Neural progenitor cell (in vitro differentiated cells): ENCODE data around the gene SCLY.

Experiments
- EZH2 ChIP-seq: fragments of 200-600 bp; sonication (generic); IDR thresholded peaks from 2 replicates; pipeline ENCODE4 v1.6.1; 2017; ENCODE audit warnings: antibody characterized with exemption, mild to moderate bottlenecking, moderate library complexity
- EZH2phosphoT487 ChIP-seq: fragments of 200-600 bp; sonication (generic); IDR thresholded peaks from 2 replicates; pipeline ENCODE4 v1.6.1; 2017; ENCODE audit warnings: antibody characterized with exemption
- TF ChIP-seq, protein P1 (sequence below): fragments of 200-600 bp; sonication (generic); IDR thresholded peaks from 2 replicates; pipeline ENCODE4 v1.5.1; 2017; ENCODE audit warnings: antibody characterized with exemption, mild to moderate bottlenecking

DNA sequence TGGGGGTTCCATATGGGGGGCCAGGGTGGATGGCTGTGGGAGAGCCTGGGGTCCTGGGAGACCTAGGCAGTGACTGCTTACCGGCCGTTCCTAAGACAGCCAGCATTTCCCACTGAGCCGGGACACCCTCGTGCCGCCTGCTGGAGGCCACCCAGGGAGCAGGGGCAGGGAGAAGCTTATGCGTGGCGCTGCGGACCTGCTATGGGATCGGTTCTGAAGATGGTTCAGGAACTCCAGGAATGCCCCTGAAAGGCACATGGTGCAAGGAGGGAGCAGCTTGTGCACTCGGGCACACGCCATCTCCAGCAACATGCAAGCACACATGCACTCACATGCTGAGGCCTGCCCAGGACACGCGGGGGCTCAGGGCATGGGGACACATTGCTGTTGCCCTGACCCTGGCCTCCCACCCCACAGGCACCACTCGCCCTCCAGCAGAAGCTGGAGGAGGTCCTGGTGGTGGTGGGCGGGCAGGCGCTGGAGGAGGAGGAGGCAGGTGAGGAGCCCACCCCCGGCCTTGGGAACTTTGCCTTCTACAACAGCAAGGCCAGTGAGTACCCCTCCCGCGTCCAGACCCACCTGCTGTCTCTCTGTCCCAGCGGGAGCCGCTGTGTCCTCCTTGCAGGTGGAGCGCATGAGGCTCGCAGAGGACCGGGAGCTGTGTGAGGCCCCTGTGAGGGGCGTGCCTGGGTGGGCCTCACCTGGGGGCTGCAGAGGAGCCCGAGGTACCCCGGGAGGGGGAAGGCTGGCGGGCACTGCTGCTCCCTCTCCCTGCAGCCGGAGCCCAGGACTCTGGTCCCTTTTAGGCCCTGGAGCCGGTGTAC, 81.8 kb downstream of the SCLY start:
- TF ChIP-seq, protein P1, sequence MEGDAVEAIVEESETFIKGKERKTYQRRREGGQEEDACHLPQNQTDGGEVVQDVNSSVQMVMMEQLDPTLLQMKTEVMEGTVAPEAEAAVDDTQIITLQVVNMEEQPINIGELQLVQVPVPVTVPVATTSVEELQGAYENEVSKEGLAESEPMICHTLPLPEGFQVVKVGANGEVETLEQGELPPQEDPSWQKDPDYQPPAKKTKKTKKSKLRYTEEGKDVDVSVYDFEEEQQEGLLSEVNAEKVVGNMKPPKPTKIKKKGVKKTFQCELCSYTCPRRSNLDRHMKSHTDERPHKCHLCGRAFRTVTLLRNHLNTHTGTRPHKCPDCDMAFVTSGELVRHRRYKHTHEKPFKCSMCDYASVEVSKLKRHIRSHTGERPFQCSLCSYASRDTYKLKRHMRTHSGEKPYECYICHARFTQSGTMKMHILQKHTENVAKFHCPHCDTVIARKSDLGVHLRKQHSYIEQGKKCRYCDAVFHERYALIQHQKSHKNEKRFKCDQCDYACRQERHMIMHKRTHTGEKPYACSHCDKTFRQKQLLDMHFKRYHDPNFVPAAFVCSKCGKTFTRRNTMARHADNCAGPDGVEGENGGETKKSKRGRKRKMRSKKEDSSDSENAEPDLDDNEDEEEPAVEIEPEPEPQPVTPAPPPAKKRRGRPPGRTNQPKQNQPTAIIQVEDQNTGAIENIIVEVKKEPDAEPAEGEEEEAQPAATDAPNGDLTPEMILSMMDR = no peak
- TF ChIP-seq EZH2phosphoT487 (no peak), EZH2 (no peak)
